ENCODE results near the gene VIT. TPM values are rescaled to one million over a fixed set of nuclear protein-coding genes. Genes with fewer than 3 reads are reported as not detected.

Gene VIT
- total RNA-seq, 1 donor from 2014 or later: not detected

GRCh38 chr2:36807223-36807886 is 110.8 kb downstream of the VIT start:
- Histone ChIP-seq H3K36me3 (no peaks in the 10 kb centered on the region), H3F3A (ENCODE audit: low read depth) (no peaks in the 10 kb centered on the region), H3K27me3 (no peaks in the 10 kb centered on the region), H3K9me3 (ENCODE audit: low read depth) (no peaks in the 10 kb centered on the region), H3K4me2 (no peak overlapping the region), H3K27ac (no peak overlapping the region), H3K4me1 (no peaks in the 10 kb centered on the region), H4K20me1 (ENCODE audit: low read depth) (no peaks in the 10 kb centered on the region), H3K79me2 (ENCODE audit: low read depth) (no peaks in the 10 kb centered on the region), H3K9ac (no peak overlapping the region), H2AFZ (replicated peaks) (no peak overlapping the region), H3K4me3 (no peak overlapping the region)
- peaks cover 8% of the 10 kb centered on the region for H3K27me3 Mint-ChIP-seq (ENCODE audit: insufficient read depth, low read depth)
- H3K4me3 Mint-ChIP-seq: no peak overlapping the region
- H3K27ac Mint-ChIP-seq: peak overlapping the region; percentile 78
- TF ChIP-seq EZH2phosphoT487 (IDR thresholded peaks at IDR 0.05): no peak
- TF ChIP-seq, protein P1, sequence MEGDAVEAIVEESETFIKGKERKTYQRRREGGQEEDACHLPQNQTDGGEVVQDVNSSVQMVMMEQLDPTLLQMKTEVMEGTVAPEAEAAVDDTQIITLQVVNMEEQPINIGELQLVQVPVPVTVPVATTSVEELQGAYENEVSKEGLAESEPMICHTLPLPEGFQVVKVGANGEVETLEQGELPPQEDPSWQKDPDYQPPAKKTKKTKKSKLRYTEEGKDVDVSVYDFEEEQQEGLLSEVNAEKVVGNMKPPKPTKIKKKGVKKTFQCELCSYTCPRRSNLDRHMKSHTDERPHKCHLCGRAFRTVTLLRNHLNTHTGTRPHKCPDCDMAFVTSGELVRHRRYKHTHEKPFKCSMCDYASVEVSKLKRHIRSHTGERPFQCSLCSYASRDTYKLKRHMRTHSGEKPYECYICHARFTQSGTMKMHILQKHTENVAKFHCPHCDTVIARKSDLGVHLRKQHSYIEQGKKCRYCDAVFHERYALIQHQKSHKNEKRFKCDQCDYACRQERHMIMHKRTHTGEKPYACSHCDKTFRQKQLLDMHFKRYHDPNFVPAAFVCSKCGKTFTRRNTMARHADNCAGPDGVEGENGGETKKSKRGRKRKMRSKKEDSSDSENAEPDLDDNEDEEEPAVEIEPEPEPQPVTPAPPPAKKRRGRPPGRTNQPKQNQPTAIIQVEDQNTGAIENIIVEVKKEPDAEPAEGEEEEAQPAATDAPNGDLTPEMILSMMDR (IDR thresholded peaks at IDR 0.05): no peak
- TF ChIP-seq EZH2 (IDR thresholded peaks at IDR 0.05): no peak
- H3K36me3 Mint-ChIP-seq: no peaks in the 10 kb centered on the region
- peaks cover 11% of the 10 kb centered on the region for H3K4me1 Mint-ChIP-seq
- no peak for DNase-seq (ENCODE audit: low spot score)
- peaks cover 6% of the 10 kb centered on the region for H3K9me3 Mint-ChIP-seq

DNA sequence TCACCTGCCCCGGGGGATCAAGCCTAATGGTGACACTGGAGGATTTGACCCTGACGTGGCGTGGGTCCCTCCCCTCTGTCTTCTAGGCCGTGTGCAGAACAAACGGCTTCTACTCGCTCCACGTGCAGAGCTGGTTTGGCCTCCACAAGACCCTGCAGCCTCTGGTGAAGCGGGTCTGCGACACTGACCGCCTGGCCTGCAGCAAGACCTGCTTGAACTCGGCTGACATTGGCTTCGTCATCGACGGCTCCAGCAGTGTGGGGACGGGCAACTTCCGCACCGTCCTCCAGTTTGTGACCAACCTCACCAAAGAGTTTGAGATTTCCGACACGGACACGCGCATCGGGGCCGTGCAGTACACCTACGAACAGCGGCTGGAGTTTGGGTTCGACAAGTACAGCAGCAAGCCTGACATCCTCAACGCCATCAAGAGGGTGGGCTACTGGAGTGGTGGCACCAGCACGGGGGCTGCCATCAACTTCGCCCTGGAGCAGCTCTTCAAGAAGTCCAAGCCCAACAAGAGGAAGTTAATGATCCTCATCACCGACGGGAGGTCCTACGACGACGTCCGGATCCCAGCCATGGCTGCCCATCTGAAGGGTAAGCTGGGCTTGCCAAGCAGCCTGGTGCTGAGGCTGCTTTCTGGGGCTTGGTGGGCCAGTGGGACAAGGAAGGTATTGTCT is 112.0 kb downstream of the VIT start:
- no peaks in the 10 kb centered on the region for H3K36me3 Mint-ChIP-seq

GRCh38 chr2:36809069-36809445 is 112.5 kb downstream of the VIT start:
- Histone ChIP-seq H2AFZ (replicated peaks) (no peak overlapping the region), H3K27ac (no peak overlapping the region), H4K20me1 (ENCODE audit: low read depth) (no peaks in the 10 kb centered on the region), H3K36me3 (no peaks in the 10 kb centered on the region), H3K9me3 (ENCODE audit: low read depth) (no peaks in the 10 kb centered on the region), H3K4me1 (no peaks in the 10 kb centered on the region), H3F3A (ENCODE audit: low read depth) (no peaks in the 10 kb centered on the region), H3K79me2 (ENCODE audit: low read depth) (no peaks in the 10 kb centered on the region), H3K4me3 (no peak overlapping the region), H3K27me3 (no peaks in the 10 kb centered on the region), H3K4me2 (no peak overlapping the region), H3K9ac (no peak overlapping the region)
- H3K27me3 Mint-ChIP-seq (ENCODE audit: insufficient read depth, low read depth): peaks cover 13% of the 10 kb centered on the region
- H3K9me3 Mint-ChIP-seq: peaks cover 6% of the 10 kb centered on the region
- no peak overlapping the region for H3K27ac Mint-ChIP-seq
- peaks cover 11% of the 10 kb centered on the region for H3K4me1 Mint-ChIP-seq
- no peak overlapping the region for H3K4me3 Mint-ChIP-seq
- TF ChIP-seq, protein P1 (IDR thresholded peaks at IDR 0.05): no peak
- no peak for TF ChIP-seq EZH2 (IDR thresholded peaks at IDR 0.05)
- TF ChIP-seq EZH2phosphoT487 (IDR thresholded peaks at IDR 0.05): no peak
- no peak for DNase-seq (ENCODE audit: low spot score)
- no peaks in the 10 kb centered on the region for H3K36me3 Mint-ChIP-seq

More for the DNA sequence above, 112.0 kb downstream of the VIT start:
- Mint-ChIP-seq H3K27me3 (ENCODE audit: insufficient read depth, low read depth) (peaks cover 13% of the 10 kb centered on the region), H3K9me3 (peaks cover 6% of the 10 kb centered on the region), H3K4me1 (peaks cover 11% of the 10 kb centered on the region), H3K4me3 (no peak overlapping the region), H3K27ac (no peak overlapping the region)
- Histone ChIP-seq H3K36me3 (no peaks in the 10 kb centered on the region), H3K27ac (no peak overlapping the region), H3K4me1 (no peaks in the 10 kb centered on the region), H3K27me3 (no peaks in the 10 kb centered on the region), H3K9ac (no peak overlapping the region), H4K20me1 (ENCODE audit: low read depth) (no peaks in the 10 kb centered on the region), H3K4me3 (no peak overlapping the region), H3K4me2 (no peak overlapping the region), H3F3A (ENCODE audit: low read depth) (no peaks in the 10 kb centered on the region), H2AFZ (replicated peaks) (no peak overlapping the region), H3K9me3 (ENCODE audit: low read depth) (no peaks in the 10 kb centered on the region), H3K79me2 (ENCODE audit: low read depth) (no peaks in the 10 kb centered on the region)
- TF ChIP-seq EZH2phosphoT487 (IDR thresholded peaks at IDR 0.05) (no peak), EZH2 (IDR thresholded peaks at IDR 0.05) (no peak)
- TF ChIP-seq, protein P1 (IDR thresholded peaks at IDR 0.05): no peak
- no peak for DNase-seq (ENCODE audit: low spot score)
